Peyer's patch (tissue), 4 donors: ENCODE results near the gene TEAD4. TPM values are rescaled to one million over a fixed set of nuclear protein-coding genes. Genes with fewer than 3 reads are reported as not detected.

Source experiments
- DNase-seq, 3 donors: peaks; one replicate each; pipeline ENCODE4 v3.0.0-alpha.2; 2017 to 2019
- H3K27ac ChIP-seq, 4 donors: fragments of 200-600 bp; sonication (generic); one replicate each; pipeline ENCODE4 v1.5.1; 2016 to 2019
- H3K27me3 ChIP-seq, 2 donors: fragments of 200-600 bp; sonication (generic); one replicate each; pipeline ENCODE4 v1.5.1; 2019
- H3K36me3 ChIP-seq, 3 donors: fragments of 200-600 bp; sonication (generic); one replicate each; pipeline ENCODE4 v1.5.1; 2016 to 2019
- H3K4me1 ChIP-seq, 4 donors: fragments of 200-600 bp; sonication (generic); one replicate each; pipeline ENCODE4 v1.5.1; 2016 to 2019
- H3K4me3 ChIP-seq, 4 donors: fragments of 200-600 bp; sonication (generic); 1 replicate in 3 of 4; 2 replicates in 1 of 4; pipeline ENCODE4 v1.5.1; 2016 to 2019; ENCODE audit warnings: mild to moderate bottlenecking in 1 of 4
- H3K9me3 ChIP-seq, 4 donors: fragments of 200-600 bp; sonication (generic); one replicate each; pipeline ENCODE4 v1.5.1; 2016 to 2019; ENCODE audit warnings: mild to moderate bottlenecking in 1 of 4
- CTCF ChIP-seq, 6 experiments: fragments of 450-650 bp in 4 of 6; fragments of 200-600 bp in 2 of 6; sonication (generic) in 1 of 6; IDR thresholded peaks; one replicate each; pipeline ENCODE4 v1.5.1; 2017 to 2019; ENCODE audit warnings: antibody characterized with exemption in 6 of 6, mild to moderate bottlenecking in 3 of 6, moderate library complexity in 1 of 6
- POLR2A ChIP-seq, 2 donors: fragments of 450-650 bp; IDR thresholded peaks; one replicate each; pipeline ENCODE4 v1.5.1; 2017; ENCODE audit warnings: antibody characterized with exemption in 2 of 2, mild to moderate bottlenecking in 2 of 2, moderate library complexity in 2 of 2
- total RNA-seq, 4 donors: library from RNA; depleted of rRNA; stranded (reverse); fragments of >200 nt; gene quantifications; one replicate each; pipeline ENCODE4 v1.1.0, GENCODE V29; 2016

Gene TEAD4
- total RNA-seq, 4 donors from 2014 or later: 4.3 to 6.6 (median 5.1) TPM

- Histone ChIP-seq H3K27me3 (no peaks in the 10 kb centered on the region), H3K4me3 (no peak overlapping the region), H3K4me1 (no peaks in the 10 kb centered on the region), H3K36me3 (no peaks in the 10 kb centered on the region), H3K9me3 (no peaks in the 10 kb centered on the region), H3K27ac (peak overlapping the region in 2 of 4 donors; percentile 22 to 52)
- TF ChIP-seq POLR2A (IDR thresholded peaks at IDR 0.05): peak in 1 of 2 donors; percentile 53
- TF ChIP-seq CTCF (IDR thresholded peaks at IDR 0.05): no peak
- DNase-seq: peak in 1 of 3 donors; percentile 71
Measured at GRCh38 chr12:3020850-3021435, 61.7 kb downstream of the TEAD4 start.

DNA sequence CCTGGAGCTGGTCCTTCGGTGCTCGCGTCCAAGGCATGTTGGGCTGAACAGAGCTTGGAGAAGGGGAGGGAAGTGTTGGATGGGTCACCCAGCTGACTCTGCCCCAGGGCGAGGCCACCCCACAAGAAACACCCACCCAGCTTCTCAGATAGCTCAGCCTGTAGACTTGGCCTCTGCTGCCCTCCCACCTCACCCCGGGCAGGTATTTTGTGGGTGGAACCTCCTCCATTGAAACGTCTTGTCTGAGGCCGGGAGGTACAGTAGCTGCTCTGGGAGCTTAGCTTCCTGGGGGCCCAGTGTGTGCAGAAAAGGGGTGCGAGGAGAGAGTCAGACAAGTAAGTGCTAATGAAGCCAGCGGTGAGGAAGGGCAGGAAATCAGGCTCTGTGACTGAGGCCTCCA lies 63.2 kb downstream of the TEAD4 start:
- Histone ChIP-seq H3K27ac (no peak overlapping the region), H3K27me3 (no peaks in the 10 kb centered on the region), H3K36me3 (no peaks in the 10 kb centered on the region), H3K4me3 (no peak overlapping the region), H3K4me1 (no peaks in the 10 kb centered on the region), H3K9me3 (no peaks in the 10 kb centered on the region)
- TF ChIP-seq CTCF (IDR thresholded peaks at IDR 0.05) (no peak), POLR2A (IDR thresholded peaks at IDR 0.05) (no peak)
- DNase-seq: no peak

- TF ChIP-seq POLR2A (IDR thresholded peaks at IDR 0.05) (no peak), CTCF (IDR thresholded peaks at IDR 0.05) (no peak)
- DNase-seq: peak in 1 of 3 donors; percentile 56
- H3K4me3 ChIP-seq: no peak overlapping the region
- H3K27me3 ChIP-seq: no peaks in the 10 kb centered on the region
- no peaks in the 10 kb centered on the region for H3K36me3 ChIP-seq
- no peaks in the 10 kb centered on the region for H3K4me1 ChIP-seq
- no peaks in the 10 kb centered on the region for H3K9me3 ChIP-seq
- no peak overlapping the region for H3K27ac ChIP-seq
Measured at GRCh38 chr12:3022961-3023360, 63.8 kb downstream of the TEAD4 start.

DNA sequence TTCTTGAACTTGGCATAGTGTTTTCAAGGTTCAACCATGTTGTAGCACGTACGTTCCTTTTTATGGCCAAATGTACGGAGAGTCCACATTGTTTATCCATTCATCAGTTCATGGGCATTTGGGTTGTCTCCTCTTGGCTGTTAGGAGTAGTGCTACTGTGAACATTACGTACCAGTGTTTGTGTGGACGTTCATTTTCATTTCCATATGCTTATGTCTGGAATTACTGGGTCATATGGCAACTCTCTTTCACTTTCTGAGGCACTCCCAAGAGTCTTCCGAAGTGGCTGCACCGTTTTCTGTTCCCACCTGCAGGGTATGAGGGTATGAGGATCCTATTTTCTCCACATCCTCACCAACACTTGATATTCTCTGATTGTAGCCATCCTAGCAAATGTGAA lies 68.9 kb downstream of the TEAD4 start:
- Histone ChIP-seq H3K36me3 (no peaks in the 10 kb centered on the region), H3K27ac (no peak overlapping the region), H3K27me3 (no peaks in the 10 kb centered on the region), H3K4me1 (no peaks in the 10 kb centered on the region), H3K9me3 (no peaks in the 10 kb centered on the region), H3K4me3 (no peak overlapping the region)
- no peak for DNase-seq
- TF ChIP-seq CTCF (IDR thresholded peaks at IDR 0.05) (no peak), POLR2A (IDR thresholded peaks at IDR 0.05) (no peak)

DNA sequence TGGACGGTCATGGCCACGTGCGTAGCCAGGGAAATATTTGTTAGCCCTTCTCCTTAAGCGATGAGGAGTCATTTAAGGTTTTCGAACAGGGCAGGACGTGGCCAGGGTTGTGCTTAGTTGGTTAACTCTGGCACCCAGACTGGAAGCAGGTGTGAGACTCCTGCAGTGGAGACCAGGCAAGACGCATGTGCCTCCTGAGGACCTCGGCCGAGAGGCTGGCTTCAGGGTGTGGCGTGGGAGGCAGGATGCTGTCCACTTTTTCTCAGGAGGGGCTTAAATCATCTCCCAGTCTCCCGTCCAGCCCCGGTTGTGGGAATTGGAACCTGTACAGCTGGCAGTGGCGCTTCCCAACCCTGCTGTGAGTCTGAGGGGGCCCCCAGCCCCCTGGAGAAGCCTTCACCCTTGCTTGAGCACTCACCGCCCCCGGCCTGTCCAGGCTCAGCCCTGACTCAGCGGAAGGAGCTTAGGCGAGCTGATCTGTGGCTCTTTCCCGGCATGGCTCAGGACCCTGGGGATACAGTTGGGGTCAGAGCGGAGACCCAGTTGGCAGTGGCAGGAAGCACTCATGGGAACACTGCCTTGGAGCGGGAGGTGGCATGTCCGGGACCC lies 71.7 kb downstream of the TEAD4 start:
- TF ChIP-seq POLR2A (IDR thresholded peaks at IDR 0.05): no peak
- no peak for TF ChIP-seq CTCF (IDR thresholded peaks at IDR 0.05)
- DNase-seq: no peak
- Histone ChIP-seq H3K4me1 (no peaks in the 10 kb centered on the region), H3K27me3 (no peaks in the 10 kb centered on the region), H3K9me3 (no peaks in the 10 kb centered on the region), H3K36me3 (no peaks in the 10 kb centered on the region), H3K4me3 (no peak overlapping the region), H3K27ac (no peak overlapping the region)
